Natural killer cell (primary cell): ENCODE results near the gene SOX11. TPM values are rescaled to one million over a fixed set of nuclear protein-coding genes. Genes with fewer than 3 reads are reported as not detected.

Experiments
- ATAC-seq, 3 donors: fragments of 150-1000 bp in 2 of 3; fragments of 200-7000 bp in 1 of 3; cut with Tn5 transposase; 1 replicate in 1 of 3; 2 replicates in 2 of 3; pipeline ENCODE4 v1.10.0; 2021; ENCODE audit warnings: mild to moderate bottlenecking in 2 of 3, moderate library complexity in 2 of 3
- DNase-seq, 2 donors: peaks; one replicate each; pipeline versions ENCODE4 v3.0.0 to v3.0.0-alpha.2; 2013 to 2021; ENCODE audit warnings: mixed read lengths in 1 of 2
- H3K27ac ChIP-seq: one replicate; pipeline ENCODE4 v1.5.1; 2013; ENCODE audit warnings: mild to moderate bottlenecking, low read length
- H3K27me3 ChIP-seq: one replicate; pipeline ENCODE4 v1.6.1; 2013; ENCODE audit warnings: low read length; ENCODE audit not compliant: control insufficient read depth, insufficient read depth
- H3K36me3 ChIP-seq: one replicate; pipeline ENCODE4 v1.6.1; 2013; ENCODE audit warnings: low read length; ENCODE audit not compliant: control insufficient read depth, insufficient read depth
- H3K4me1 ChIP-seq: one replicate; pipeline ENCODE4 v1.6.1; 2013; ENCODE audit warnings: low read length; ENCODE audit not compliant: control insufficient read depth, insufficient read depth
- H3K4me3 ChIP-seq: one replicate; pipeline ENCODE4 v1.5.1; 2013; ENCODE audit warnings: low read length
- H3K9me3 ChIP-seq: one replicate; pipeline ENCODE4 v1.6.1; 2013; ENCODE audit warnings: low read length; ENCODE audit not compliant: control insufficient read depth, insufficient read depth
- H3K27ac Mint-ChIP-seq, 2 donors: one replicate each; pipeline ENCODE4 v1.8.0; 2022; ENCODE audit warnings: mild to moderate bottlenecking in 2 of 2, mixed read lengths in 2 of 2, moderate library complexity in 1 of 2
- H3K27me3 Mint-ChIP-seq, 2 donors: one replicate each; pipeline ENCODE4 v1.8.0; 2022; ENCODE audit warnings: low read depth in 2 of 2, mixed read lengths in 2 of 2
- H3K36me3 Mint-ChIP-seq: one replicate; pipeline ENCODE4 v1.8.0; 2022; ENCODE audit warnings: mixed read lengths
- H3K4me1 Mint-ChIP-seq, 2 donors: one replicate each; pipeline ENCODE4 v1.8.0; 2022; ENCODE audit warnings: mixed read lengths in 2 of 2
- H3K4me3 Mint-ChIP-seq: one replicate; pipeline ENCODE4 v1.8.0; 2022; ENCODE audit warnings: mild to moderate bottlenecking, moderate library complexity, mixed read lengths
- H3K9me3 Mint-ChIP-seq, 2 donors: one replicate each; pipeline ENCODE4 v1.8.0; 2022; ENCODE audit warnings: mixed read lengths in 2 of 2
- CTCF ChIP-seq: fragments of 200-600 bp; IDR thresholded peaks from one replicate; pipeline ENCODE4 v1.8.0; 2022; ENCODE audit warnings: antibody characterized with exemption
- WGBS: methylation state at CpG from one replicate; pipeline ENCODE4 v1.1.7; 2013; ENCODE audit warnings: missing lambda C conversion rate; ENCODE audit not compliant: insufficient coverage; 5-methylcytosine and 5-hydroxymethylcytosine counted together
- intact Hi-C: fragments of 100-400 bp; cut with micrococcal nuclease; formaldehyde crosslinking; loops from one replicate; pipeline ENCODE4 v1.14.2; 2022
- total RNA-seq, 4 donors: library from RNA; stranded (reverse); fragments of 120-200 nt in 1 of 4; gene quantifications; one replicate each; pipeline versions ENCODE4 v1.2.3 to v1.2.4, GENCODE V29; 2013 to 2022

SOX11 gene
- total RNA-seq, 3 donors from 2014 or later (not counting 1 experiment from before 2014, with no cell fraction given), result not detected

GRCh38 chr2:5660591-5660990, 31.6 kb upstream of the SOX11 start:
- WGBS, result 66% methylated on average over 3 of the region's 3 CpGs

GRCh38 chr2:5661362-5661761, 30.8 kb upstream of the SOX11 start:
- DNase-seq (no peak), ATAC-seq (no peak)
- Histone ChIP-seq H3K36me3 (no peaks in the 10 kb centered on the region), H3K27me3 (no peaks in the 10 kb centered on the region), H3K4me3 (no peak overlapping the region), H3K9me3 (peaks cover 3% of the 10 kb centered on the region), H3K27ac (no peak overlapping the region), H3K4me1 (no peaks in the 10 kb centered on the region)
- intact Hi-C loops, result no loop called here
- WGBS, result 75% methylated on average over 5 of the region's 5 CpGs
- H3K27ac Mint-ChIP-seq, result no peak overlapping the region
- H3K36me3 Mint-ChIP-seq, result no peaks in the 10 kb centered on the region
- no peaks in the 10 kb centered on the region for H3K27me3 Mint-ChIP-seq
- TF ChIP-seq CTCF, result no peak
- H3K4me1 Mint-ChIP-seq, result no peaks in the 10 kb centered on the region
- no peak overlapping the region for H3K4me3 Mint-ChIP-seq
- peaks cover 0 to 4% of the 10 kb centered on the region in 2 donors for H3K9me3 Mint-ChIP-seq

More at GRCh38 chr2:5660591-5660990, 31.6 kb upstream of the SOX11 start:
- Mint-ChIP-seq H3K36me3 (no peaks in the 10 kb centered on the region), H3K4me3 (no peak overlapping the region), H3K4me1 (no peaks in the 10 kb centered on the region), H3K27me3 (no peaks in the 10 kb centered on the region), H3K9me3 (peaks cover 3 to 4% of the 10 kb centered on the region in 2 donors), H3K27ac (no peak overlapping the region)
- peaks cover 3% of the 10 kb centered on the region for H3K9me3 ChIP-seq
- no peak for DNase-seq
- H3K4me3 ChIP-seq, result no peak overlapping the region
- H3K27me3 ChIP-seq, result no peaks in the 10 kb centered on the region
- no peaks in the 10 kb centered on the region for H3K4me1 ChIP-seq
- H3K36me3 ChIP-seq, result no peaks in the 10 kb centered on the region
- no peak overlapping the region for H3K27ac ChIP-seq
- TF ChIP-seq CTCF, result no peak
- intact Hi-C loops, result no loop called here
- ATAC-seq, result no peak

- Histone ChIP-seq H3K36me3 (no peaks in the 10 kb centered on the region), H3K27me3 (no peaks in the 10 kb centered on the region), H3K9me3 (no peaks in the 10 kb centered on the region), H3K4me1 (no peaks in the 10 kb centered on the region), H3K27ac (no peak overlapping the region), H3K4me3 (no peak overlapping the region)
- no peak for ATAC-seq
- Mint-ChIP-seq H3K27me3 (no peaks in the 10 kb centered on the region), H3K4me1 (no peaks in the 10 kb centered on the region), H3K27ac (no peak overlapping the region), H3K36me3 (no peaks in the 10 kb centered on the region), H3K4me3 (no peak overlapping the region), H3K9me3 (peaks cover 6 to 7% of the 10 kb centered on the region in 2 donors)
- no peak for DNase-seq
- TF ChIP-seq CTCF, result no peak
- intact Hi-C loops, result no loop called here
- WGBS, result 86% methylated on average over 3 of the region's 4 CpGs
These were observed 27.9 kb upstream of the SOX11 start for GRCh38 chr2:5664278-5664681.

- H3K27ac ChIP-seq, result no peak overlapping the region
- no peak for ATAC-seq
- H3K4me3 Mint-ChIP-seq, result no peak overlapping the region
- no peaks in the 10 kb centered on the region for H3K36me3 Mint-ChIP-seq
- no peaks in the 10 kb centered on the region for H3K27me3 Mint-ChIP-seq
- H3K9me3 Mint-ChIP-seq, result peaks cover 6 to 7% of the 10 kb centered on the region in 2 donors
- H3K36me3 ChIP-seq, result no peaks in the 10 kb centered on the region
- no peak for TF ChIP-seq CTCF
- H3K4me3 ChIP-seq, result no peak overlapping the region
- H3K4me1 ChIP-seq, result no peaks in the 10 kb centered on the region
- no peak overlapping the region for H3K27ac Mint-ChIP-seq
- WGBS, result 70% methylated on average over 1 of the region's 1 CpG
- H3K4me1 Mint-ChIP-seq, result no peaks in the 10 kb centered on the region
- no peak for DNase-seq
- intact Hi-C loops, result no loop called here
- H3K9me3 ChIP-seq, result no peaks in the 10 kb centered on the region
- no peaks in the 10 kb centered on the region for H3K27me3 ChIP-seq
These were observed 27.1 kb upstream of the SOX11 start for GRCh38 chr2:5665066-5665465.
